HG02938 (cell line): ENCODE results near the gene TOMM7.

Experiments
- ATAC-seq: cut with Tn5 transposase; IDR thresholded peaks from one replicate; pipeline ENCODE4 v1.9.1; 2021; ENCODE audit warnings: mild to moderate bottlenecking, moderate library complexity; ENCODE audit not compliant: unreplicated experiment

TOMM7 gene

GRCh38 chr7:22822486-22823141 lies at the start of gene TOMM7:
Gene TOMM7, minus strand, starts transcription at chr7:22822849. Its CDS starts 70 bp downstream, at chr7:22822779.
- ATAC-seq: peak; percentile 66

DNA sequence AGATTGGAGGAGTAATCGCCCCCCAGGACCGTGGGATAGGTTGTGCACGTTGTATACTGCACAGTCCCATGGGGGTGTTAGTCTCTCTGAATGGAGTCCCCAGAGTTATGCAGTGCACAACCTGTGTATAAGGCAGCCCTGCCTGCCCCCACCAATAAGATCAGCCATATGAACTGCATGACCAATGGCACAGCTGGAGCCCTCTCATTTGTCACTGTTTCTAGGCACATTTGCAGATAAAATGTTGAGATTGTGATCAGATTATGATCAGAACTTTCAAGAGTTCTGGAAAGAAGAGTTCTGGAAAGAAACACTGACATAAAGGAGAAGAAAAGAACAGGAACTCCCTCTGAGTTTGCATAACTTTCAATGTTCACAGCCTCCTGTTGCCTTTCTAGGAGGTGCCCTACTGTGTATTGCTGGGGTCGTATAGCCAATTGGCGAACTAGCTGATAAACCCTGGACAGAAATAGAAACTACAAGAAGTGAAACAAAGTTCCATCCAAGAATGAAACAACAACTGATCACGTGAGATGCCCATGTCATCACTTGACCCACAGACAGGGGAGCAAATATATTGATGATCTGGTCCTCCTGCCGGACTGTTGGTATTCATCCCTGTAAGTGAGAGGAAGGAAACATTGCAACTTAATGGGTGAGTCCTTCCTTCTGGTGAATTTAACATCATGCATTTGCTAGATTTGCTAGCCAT lies 49.6 kb upstream of the TOMM7 start:
- ATAC-seq: peak; percentile 99

- no peak for ATAC-seq
Measured at GRCh38 chr7:22871661-22872060, 49.0 kb upstream of the TOMM7 start.

GRCh38 chr7:22868509-22868908 lies 45.9 kb upstream of the TOMM7 start:
- no peak for ATAC-seq

DNA sequence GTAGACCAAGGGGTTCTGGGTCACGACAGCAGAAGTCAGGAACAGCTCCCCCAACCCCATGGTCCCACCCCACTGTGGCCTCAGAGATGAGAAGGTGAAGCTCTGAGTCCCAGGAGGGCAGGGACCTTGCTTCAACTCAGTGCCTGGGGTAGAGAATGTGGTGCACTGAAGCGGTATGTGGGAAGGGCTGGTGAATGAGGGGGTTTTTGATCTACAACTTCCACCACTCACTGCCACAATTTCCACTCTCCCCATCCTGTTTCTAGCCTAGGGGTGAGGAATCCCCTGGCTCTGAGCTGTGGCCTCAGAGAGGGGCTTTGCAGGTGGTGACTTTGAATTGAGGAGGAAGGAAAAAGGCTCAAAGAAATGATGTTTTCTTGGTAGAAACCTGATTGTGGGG lies 44.9 kb upstream of the TOMM7 start:
- ATAC-seq: no peak

DNA sequence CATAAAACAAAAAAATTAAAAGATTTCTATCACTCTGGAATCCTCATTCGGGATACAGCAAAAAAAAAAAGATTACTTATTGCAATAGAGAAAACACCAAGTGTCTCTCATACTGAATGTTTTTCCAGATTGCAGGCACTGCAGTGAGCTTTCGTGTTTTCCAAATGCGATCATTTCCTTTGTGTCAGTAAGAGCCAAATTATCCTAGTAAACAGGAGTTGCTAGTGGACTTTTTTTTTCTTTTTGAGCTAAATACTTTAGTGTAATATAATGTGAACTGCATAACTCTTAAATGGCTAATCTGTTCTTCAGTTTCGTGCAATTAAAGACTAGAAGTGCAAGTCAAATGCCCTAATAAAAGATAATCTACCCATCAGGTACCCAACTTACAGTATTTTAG lies 44.4 kb upstream of the TOMM7 start:
- no peak for ATAC-seq

DNA sequence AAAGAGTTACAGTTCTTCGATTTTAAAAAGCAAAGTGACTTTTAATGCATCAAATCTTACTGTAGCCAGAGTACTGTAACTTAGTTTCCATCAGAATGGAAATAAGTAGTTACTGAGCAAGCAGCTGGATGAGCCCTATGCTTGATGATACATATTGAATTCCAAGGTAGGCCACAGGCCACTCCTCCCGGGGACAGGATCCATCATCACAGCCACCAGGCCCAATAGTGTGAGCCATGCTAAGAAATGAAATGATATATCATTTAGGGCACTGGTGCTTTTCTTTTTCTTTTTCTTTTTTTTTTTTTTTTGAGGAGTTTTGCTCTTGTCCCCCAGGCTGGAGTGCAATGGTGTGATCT lies 42.9 kb upstream of the TOMM7 start:
- ATAC-seq: no peak

- no peak for ATAC-seq
Measured at GRCh38 chr7:22864855-22865601, 42.4 kb upstream of the TOMM7 start.

GRCh38 chr7:22864301-22864700 lies 41.7 kb upstream of the TOMM7 start:
- no peak for ATAC-seq

- no peak for ATAC-seq
Measured at GRCh38 chr7:22863156-22863899, 40.7 kb upstream of the TOMM7 start.

DNA sequence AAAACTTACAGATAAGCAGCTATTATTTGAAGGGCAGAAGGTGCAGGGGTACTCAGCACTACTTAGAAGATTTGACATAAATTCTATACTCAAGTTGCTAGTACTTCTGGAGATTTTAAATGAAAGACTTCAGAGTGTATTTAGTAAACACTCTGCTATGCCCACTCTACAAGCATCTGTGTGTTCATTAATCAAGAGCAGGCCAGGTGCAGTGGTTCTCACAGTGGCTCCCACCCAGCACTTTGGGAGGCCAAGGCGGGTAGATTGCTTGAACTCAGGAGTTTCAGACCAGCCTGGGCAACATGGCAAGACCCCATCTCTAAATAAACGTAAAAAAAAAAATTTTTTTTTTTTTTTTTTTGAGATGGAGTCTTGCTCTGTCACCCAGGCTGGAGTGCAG lies 38.9 kb upstream of the TOMM7 start:
- no peak for ATAC-seq

DNA sequence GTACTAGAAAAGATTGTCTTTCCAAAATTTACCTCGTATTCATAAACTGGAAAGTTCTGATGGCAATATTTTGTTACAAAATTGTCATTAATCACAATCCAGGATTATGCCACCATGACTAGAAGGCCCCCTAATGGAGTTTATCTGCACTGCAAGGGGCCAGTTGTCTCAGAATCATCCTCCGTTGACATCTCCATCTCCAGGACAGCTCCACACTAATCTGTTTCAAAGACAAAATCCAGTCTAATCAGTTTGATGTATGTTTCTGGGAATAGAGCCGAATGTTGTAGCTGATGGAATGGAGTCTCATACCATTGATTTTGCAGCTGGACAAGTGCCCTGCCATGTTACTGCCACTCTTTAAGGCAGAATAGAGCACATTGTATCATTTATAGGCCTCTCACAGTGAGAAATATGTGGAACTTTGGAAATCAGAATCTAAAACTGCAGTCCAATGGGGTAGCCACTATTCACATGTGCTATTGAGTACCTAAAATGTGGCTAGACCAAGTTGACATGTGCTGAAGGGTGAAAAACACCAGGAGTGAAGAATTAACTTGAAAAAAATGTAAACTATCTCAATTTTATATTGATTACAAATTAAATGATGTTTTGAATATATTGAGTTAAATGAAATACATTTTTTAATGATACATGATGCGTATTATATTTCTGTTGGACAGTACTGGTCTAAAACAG lies 38.3 kb upstream of the TOMM7 start:
- ATAC-seq: no peak

DNA sequence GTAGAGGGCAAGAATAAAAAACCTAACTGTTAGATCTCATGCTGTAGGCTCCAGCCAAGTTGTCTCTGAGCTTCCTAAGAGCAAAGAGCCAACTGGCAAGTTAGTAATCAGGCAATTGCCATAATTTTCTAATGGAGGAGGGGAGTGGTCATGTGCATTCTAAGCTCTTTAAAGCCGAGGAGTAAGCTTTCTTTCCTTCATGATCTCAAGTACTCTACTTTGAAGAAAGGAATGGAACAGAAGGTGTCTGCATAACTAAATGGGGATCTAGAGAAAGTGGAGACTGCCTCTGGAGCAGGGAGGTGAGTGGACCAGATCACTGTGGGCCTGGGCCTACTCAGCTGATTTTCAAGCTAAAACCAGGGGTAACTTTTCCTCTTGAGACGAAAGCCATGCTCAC lies 37.7 kb upstream of the TOMM7 start:
- no peak for ATAC-seq

DNA sequence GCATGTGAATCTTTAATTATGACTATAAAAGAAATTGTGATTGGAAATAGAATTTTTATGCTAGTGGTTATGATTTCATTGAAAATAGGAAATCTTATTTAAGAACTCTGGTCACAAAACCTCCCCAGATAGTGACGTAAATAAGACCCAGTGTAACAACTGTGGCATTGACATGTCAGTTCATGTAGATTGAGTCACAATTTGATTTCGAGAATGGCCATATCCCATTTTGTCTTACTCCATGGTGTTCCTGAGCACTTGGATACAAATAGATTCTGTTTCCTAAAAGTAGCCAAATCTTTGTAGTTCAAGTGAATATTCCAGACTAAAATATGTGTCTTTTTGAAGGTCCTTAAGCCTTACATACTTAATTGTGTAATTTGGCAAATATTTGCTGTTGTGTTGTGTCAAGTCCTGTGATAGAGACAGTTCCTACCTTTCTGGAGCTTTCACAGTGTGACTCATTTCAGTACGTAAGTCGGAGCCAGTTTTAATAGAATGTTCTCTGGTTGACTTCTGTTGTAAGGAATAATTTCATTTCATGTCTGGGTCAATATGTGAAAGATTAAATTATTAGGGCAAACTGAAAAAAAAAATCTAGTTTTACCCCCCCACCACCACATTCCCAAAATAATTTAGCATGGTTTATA lies 37.1 kb upstream of the TOMM7 start:
- no peak for ATAC-seq

GRCh38 chr7:22858640-22859561 lies 36.3 kb upstream of the TOMM7 start:
- ATAC-seq: no peak

GRCh38 chr7:22858274-22858639 lies 35.6 kb upstream of the TOMM7 start:
- ATAC-seq: no peak

GRCh38 chr7:22856416-22856815 lies 33.8 kb upstream of the TOMM7 start:
- ATAC-seq: no peak

- peak; percentile 9 for ATAC-seq
Measured at GRCh38 chr7:22855049-22855392, 32.4 kb upstream of the TOMM7 start.
